A673 (cell line): Measurements from ENCODE around the gene MAP3K9.

ENCODE experiments used
- EZH2 ChIP-seq: fragments of 200-600 bp; sonication (generic); IDR thresholded peaks from 2 replicates; pipeline ENCODE4 v1.6.1; 2017; ENCODE audit warnings: borderline replicate concordance, low read depth, mild to moderate bottlenecking, mixed read lengths, antibody characterized with exemption, low read length; ENCODE audit not compliant: poor library complexity, severe bottlenecking
- TF ChIP-seq, protein P1 (sequence below): fragments of 300-800, 200-600 bp; sonication (generic); conservative IDR thresholded peaks from 2 replicates; pipeline ENCODE4 v1.5.1; 2017; ENCODE audit warnings: low read depth, mild to moderate bottlenecking, antibody characterized with exemption, low read length, moderate library complexity, mixed read lengths

GRCh38 chr14:70801836-70802235, 7.5 kb downstream of the MAP3K9 start:
- TF ChIP-seq, protein P1, sequence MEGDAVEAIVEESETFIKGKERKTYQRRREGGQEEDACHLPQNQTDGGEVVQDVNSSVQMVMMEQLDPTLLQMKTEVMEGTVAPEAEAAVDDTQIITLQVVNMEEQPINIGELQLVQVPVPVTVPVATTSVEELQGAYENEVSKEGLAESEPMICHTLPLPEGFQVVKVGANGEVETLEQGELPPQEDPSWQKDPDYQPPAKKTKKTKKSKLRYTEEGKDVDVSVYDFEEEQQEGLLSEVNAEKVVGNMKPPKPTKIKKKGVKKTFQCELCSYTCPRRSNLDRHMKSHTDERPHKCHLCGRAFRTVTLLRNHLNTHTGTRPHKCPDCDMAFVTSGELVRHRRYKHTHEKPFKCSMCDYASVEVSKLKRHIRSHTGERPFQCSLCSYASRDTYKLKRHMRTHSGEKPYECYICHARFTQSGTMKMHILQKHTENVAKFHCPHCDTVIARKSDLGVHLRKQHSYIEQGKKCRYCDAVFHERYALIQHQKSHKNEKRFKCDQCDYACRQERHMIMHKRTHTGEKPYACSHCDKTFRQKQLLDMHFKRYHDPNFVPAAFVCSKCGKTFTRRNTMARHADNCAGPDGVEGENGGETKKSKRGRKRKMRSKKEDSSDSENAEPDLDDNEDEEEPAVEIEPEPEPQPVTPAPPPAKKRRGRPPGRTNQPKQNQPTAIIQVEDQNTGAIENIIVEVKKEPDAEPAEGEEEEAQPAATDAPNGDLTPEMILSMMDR: no peak
- no peak for TF ChIP-seq EZH2
